HG02642 (cell line): ENCODE measurements around the gene GRM7.

ENCODE experiments used
- ATAC-seq: cut with Tn5 transposase; IDR thresholded peaks from one replicate; pipeline ENCODE4 v1.9.1; 2021; ENCODE audit warnings: mild to moderate bottlenecking; ENCODE audit not compliant: unreplicated experiment, poor library complexity

GRM7 gene

DNA sequence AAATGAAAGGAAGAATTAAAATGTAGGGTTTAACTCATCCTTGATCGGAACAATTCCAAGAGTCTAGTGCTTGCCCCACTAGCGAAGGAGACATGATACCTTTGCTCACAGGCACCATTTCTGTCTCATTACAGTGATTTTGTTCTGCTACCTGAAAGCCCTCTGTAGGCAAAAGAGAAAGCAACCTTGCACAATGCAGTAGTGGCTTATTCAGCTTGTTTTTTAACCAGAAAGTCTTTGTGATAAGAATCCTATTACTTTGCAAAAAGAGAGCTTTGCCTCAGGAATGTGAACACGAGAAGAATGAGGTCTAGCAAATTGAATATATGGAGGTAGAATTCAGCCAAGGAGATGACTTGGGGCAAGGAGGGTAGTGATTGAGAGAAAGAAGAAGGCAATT, 684.4 kb downstream of the GRM7 start:
- no peak for ATAC-seq

DNA sequence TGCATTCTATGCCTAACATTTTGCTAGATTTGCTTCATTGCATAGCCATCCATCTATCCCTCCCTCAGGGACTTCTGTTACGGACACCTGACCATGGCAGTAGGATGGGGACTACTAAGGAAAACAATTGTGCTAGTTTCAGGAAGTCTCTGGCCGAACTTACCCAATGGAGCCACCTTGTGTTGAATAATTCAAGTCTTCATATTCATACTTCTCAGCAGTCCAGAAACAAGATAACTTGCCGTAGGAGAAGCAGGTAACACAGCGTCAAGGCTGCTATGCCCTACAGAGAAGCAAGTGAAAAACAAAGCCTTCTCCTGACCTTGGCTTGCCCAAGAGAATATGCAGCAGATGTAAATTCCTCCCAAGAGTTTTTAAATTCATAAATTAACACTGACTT, 685.3 kb downstream of the GRM7 start:
- ATAC-seq, result no peak

DNA sequence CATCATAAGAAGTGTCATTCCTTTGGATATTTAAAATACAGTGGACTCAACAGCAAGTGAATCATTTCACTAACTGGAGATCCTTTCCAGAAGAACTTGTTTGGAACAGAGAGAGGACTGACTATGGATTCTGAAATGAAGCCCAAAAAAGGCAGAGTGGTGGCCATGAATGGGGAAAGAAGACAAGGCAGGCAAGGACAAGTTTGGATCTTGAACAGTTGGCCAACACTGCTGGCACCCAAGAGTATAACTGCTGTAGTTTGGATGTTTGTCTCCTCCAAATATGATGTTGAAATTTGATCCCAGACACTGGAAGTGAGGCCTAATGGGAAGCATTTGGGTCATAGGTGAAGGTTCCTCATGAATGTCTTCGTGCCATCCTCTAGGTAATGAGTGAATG, 686.9 kb downstream of the GRM7 start:
- ATAC-seq, result no peak

DNA sequence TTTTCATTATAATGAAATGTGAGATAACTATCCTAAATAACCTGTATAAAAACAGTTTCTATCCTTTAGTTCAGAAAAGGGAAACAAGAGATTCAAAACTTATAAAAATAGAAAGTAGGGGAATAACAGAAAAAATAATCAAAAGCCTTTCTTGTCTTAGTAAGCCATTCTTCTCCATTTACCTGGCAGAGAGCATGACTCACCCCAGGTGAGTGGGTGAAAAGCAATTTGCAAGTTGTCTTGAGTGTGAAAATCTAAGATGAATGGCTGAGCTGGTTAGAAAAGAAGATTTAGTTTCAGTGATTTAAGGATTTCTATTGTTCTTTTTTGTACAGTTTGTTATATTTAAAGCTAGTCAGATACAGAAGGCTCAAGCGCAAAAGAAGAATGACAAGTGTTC, 702.0 kb downstream of the GRM7 start:
- ATAC-seq, result no peak

DNA sequence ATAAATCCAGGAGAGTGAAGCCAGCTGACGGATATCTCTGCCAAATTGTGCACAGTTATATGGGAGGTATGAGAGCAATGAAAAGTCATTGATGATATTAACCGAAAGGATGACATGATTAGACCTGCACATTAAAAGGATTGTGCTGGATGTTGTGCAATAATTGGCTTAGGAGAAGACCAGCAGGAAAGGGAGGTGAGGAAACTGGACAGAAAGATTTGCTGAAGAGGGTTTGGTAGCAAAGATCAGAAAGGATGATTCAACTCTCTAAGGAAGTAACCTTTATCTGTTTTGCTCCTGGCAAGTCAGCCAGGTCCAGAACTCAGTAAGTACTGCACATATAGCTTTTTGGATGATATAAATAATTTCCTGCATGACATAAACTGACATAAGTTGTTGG, 704.7 kb downstream of the GRM7 start:
- ATAC-seq, result no peak

DNA sequence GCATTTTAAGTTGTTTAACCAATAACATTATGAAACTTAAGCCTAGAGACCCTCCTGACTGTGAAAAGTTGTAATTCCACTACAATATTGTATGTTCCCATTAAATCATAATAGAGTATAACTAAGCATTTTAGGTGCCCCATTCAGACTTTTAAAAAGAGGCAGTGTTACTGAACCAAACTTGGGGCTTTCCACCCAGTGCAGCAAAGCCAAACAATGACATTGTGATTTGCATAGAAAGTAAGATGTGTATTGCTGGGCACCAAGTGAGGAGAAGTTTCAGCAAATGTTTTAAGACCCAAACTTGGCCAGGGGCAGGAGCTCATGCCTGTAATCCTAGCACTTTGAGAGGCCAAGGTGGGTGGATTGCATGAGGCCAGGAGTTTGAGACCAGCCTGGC, 706.2 kb downstream of the GRM7 start:
- no peak for ATAC-seq

DNA sequence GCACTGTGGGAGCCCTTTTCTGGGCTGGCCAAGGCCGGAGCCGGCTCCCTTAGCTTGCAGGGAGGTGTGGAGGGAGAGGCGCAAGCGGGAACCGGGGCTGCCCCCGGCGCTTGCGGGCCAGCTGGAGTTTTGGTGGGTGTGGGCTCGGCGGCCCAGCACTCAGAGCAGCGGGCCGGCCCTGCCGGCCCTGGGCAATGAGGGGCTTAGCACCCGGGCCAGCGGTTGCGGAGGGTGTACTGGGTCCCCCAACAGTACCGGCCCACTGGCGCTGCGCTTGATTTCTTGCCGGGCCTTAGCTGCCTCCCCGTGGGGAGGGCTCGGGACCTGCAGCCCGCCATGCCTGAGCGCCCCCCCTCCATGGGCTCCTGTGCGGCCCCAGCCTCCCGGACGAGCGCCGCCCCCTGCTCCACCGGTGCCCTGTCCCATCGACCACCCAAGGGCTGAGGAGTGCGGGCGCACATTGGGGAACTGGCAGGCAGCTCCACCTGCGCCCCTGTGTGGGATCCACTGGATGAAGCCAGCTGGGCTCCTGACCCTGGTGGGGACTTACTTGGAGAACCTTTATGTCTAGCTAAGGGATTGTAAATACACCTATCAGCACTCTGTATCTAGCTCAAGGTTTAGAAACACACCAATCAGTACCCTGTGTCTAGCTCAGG, 707.7 kb downstream of the GRM7 start:
- no peak for ATAC-seq

DNA sequence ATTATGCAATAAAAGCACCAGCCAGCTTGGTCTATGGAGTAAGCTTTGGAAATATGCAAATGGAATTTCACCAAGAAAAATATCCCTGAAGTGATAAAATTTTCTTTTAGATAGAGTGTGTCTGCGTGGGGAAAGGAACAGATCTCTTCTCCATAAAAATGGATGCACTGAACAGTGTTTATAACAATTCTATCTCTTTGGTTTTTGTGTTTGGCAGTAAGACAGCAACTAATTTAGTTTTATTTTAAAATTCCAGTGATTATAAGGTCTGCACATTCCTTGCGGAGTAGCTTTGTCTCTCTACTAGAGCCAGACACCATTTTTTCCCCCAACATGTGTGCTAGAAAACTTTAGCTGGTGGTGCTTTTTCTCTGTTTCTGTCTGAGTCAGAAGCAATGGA, 712.4 kb downstream of the GRM7 start:
- ATAC-seq, result no peak

DNA sequence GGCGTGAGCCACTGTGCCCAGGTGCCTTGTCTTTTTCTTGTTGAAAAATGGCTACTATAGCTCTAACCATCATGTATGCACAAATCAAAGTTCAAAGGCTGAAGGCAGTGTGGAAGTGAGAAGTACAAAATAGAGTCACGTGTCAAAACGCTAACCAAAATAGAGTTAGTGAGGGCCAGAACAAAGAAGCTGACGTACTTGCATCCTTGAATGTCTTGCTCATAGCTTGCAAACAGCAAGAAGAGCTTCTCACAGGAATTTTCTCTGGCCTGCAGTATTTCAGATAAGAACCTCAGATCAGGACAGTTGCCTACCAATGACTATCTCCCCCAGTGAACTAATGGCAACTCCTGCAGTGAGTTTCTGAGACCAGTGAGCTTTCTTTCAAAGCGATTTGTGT, 713.5 kb downstream of the GRM7 start:
- no peak for ATAC-seq

DNA sequence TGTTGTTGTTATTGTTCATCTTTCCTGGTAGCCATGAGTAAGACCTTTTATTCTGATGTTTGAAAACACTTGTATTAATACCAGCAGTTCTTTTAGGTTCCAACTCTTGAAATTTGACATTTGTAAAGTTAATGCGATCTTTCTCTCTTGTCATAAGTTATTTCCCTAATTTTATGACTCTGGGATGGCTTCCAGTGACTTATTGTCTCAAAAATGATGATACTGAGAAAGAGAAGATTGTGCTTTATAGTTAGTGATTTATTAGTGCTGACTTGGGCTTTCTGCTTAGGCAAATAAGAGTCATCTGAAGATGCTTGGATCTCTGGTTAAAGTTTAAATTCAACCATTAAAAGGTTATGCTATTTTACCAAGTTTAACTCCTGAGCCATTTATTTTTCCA, 715.2 kb downstream of the GRM7 start:
- ATAC-seq, result no peak

DNA sequence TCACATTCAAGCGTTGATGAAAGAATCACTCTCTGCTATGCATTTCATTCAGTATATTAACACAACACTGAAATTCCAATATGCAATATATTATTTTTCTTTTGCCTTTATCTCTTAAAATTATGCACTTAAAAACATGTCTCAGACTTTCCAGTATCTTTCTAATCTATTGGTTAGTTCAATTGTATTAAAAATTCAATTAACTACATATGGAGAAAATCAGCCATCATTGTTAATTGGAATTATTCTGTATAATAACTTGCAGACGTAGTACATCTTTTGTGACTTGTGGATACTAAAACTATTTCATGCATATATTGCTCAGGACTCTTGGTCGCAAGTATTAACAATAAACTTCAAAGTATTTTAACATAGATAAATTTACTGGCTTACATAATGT, 715.6 kb downstream of the GRM7 start:
- ATAC-seq, result no peak

DNA sequence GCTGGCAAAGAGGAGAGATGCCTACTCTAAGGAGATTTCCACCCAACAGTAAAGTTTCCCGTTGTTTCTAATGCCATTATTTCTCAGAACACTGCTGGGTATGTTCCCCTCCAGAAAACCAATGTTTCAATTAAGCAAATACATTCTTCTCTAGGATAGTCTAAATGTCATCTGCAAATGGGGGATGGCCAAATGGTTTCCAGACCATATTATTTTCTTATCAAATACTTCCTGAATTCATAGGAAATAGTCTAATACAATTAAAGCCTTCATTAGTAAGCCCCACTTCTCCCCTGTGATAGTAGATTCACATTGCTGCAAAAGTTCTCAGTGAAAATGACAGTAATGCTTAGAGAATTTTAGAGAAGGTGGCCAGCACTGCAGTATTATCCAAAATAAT, 716.6 kb downstream of the GRM7 start:
- ATAC-seq, result no peak

DNA sequence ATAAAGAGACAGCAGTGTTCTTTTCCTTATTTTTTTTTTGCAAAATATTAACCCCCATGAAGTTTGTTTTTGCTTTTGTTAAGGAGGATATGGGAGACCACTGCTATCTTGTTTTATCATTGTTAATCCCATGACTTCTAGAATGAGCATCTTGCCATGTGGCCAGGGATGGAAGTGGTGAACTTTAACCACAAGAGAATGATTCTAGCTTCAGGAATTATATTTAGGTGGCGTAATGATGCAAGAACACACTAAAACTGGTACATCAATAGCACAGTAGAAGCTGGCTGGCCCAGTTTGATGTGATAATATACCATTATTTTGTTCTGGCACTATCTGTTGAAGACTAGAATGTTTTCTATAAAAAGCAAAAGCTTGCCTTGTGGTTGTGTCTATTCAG, 720.9 kb downstream of the GRM7 start:
- ATAC-seq, result no peak

DNA sequence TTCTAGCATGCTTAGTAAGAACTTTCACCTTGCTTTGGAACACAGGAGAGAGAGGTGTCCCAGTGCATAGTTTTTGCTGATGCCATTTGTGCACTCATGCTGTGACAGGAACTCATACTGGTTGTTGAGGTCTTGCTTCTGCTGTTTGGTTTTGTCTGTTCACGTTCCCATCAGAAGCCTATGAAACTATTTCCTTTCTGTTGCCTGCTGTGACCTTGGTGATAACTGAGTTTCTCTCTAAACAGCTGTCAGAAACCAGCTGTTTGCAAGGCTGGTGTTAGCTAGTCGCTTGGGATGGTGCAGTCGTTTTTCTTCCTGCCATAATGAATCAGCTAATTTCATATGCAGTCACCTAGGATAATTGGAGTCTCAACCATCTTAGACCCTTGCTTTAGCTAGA, 724.1 kb downstream of the GRM7 start:
- ATAC-seq, result no peak

DNA sequence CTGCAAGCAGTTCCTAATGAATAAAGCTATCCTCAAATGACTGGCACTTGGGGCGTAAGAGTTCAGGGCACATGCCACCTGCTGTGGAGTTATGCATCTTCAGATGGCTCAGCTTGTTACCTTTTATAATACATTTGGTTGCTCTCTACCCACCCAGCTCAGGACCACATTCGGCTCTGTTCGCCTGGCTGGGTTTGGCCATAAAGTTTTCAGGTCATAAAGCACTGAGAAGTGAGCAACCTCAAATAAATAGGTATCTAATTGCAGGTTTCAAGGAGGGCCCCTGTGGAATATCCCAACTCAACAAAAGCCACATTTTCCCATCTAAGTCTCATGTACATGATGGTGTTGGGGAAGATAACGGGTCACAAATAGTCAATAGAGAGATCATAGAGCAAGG, 727.3 kb downstream of the GRM7 start:
- no peak for ATAC-seq

DNA sequence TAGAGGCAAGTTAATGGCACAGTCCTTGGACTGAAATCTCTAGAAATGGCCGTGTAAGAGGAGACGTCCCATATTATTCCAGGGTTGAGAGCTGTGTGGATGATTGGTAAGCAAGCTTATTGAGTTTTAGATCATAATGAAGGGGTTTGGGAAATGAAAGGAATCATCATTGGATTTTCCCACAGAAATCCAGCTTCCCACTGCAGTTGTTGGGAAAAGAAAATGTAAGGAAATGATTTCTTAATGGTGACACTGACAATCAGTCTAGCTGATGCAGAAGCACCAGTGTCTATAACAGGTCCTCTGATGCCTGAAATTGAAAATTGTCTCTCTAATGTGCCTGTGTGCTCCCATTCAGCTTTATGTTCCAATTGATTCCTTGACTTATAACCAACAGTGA, 728.6 kb downstream of the GRM7 start:
- ATAC-seq, result no peak

DNA sequence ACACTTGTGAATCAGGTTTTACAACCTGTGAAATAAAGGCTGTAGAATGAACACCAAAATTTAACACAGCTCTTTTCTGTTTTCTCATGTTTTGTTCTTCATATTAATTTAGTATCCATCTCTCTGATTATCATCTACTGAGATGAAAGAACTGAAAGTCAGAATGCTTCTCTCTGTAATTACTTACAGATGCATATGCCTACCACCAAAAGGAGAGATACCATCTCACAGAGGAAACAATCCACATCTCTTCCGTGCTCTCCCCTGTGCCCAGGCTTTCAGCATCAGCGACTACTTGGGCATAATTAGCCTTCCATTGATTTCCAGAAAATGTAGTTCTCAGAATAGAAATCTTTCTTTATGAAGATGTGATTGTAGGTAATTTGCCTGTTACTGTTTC, 741.4 kb downstream of the GRM7 start:
- no peak for ATAC-seq

DNA sequence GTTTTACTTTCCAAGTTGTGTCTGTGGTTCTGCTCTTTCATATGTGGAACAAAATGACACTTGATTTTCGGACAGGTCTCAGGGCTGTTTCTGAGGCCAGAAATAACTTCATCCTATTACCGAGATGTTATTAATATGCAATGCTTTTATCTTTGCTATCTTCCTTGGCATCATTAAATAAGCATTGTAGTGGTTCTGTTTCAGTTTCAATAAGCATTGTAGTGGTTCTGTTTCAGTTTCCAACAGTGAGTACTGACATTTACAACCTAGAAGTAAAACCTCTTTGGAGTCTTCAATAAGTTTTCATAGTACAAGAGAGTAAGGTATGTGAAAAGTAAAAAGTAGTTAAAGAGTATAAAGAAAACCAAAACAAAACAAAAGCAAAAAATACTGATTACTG, 746.2 kb downstream of the GRM7 start:
- no peak for ATAC-seq

DNA sequence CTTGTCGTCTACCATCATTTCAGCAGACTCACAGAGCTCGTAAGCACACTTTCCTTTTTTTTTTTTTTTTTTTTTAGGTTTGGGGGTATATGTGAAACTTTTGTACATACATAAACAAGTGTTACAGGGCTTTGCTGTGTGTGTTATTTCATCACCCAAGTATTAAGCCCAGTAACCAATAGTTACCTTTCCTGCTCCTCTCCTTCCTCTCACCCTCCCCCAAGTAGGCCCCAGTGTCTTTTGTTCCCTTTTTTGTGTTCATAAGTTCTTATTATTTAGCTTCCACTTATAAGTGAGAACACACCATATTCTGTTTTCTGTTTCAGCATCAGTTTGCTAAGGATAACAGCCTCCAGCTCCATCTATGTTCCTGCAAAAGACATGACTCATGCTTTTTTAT, 746.8 kb downstream of the GRM7 start:
- ATAC-seq, result no peak

DNA sequence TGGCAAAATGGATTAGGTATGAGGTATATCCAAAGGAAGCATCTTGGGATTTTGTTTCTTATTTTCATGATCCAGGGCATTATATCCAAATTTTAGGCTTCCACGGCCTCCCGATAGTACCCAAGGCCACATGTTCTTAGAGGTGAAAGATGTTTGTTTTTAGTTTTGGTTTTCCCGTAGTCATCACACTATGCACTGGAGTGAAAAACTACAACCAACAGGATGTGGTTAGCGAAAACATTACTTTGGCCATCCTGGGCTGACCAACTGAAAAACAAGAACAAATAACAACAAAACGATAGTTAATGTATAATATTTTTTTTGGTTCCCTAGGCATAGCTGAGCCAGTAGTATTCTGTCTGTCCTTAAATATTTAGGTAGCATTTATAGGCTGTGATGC, 749.7 kb downstream of the GRM7 start:
- no peak for ATAC-seq

DNA sequence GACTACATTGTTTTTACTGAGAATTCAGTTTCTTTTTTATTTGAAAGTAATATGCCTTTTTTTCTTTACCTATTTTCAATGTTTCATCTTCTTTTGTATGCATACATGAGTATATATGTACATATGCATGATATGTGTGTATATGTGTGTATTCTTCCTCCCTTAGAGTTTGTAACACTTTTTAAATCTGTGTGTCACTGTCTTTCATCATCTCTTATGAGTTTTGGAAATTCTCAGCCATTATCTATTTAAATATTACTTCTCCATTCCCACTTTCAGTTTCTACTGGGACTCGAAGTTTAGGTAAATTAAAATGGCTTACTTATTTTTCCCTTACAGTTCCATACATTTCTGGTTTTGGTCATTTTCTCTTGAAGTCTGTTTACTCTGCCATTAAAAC, 754.1 kb downstream of the GRM7 start:
- ATAC-seq, result no peak

DNA sequence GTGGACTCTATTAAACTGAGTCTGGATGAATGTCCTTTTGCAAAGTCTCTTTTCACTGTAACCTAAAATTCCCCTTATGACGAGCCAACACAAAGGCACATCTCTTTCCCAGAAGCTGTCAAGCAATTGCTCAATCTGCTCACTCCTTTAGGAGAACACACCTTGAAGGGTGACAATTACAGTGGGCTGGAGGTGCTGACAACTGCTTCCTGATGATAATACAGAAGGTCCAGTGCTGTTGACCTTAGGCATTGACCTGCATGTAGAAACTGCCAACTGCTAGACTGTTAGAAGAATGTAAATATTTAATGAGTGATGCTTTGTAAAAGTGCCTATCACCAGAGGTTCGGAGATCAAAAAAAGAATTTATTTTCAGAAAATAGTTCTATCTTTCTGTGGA, 757.7 kb downstream of the GRM7 start:
- no peak for ATAC-seq

DNA sequence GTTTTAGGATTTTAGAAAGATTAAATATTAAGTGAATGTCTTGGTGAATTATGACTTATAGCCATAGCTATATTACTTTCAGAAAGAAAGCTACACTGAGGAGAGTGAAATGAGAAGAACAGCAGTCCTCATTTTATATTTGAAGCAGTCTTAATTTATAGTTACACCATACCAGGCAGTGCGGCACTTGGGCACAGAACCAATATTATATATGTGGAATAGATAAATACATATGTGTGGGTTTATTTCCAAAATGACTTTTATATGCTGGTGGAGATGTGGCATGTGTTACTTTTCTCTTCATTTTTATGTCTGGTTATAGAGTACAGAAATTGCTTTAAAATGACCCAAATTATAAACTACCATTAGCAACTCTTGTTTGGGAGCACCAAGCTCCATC, 759.5 kb downstream of the GRM7 start:
- ATAC-seq, result no peak
